ENCODE measurements around the gene LCN10. TPM values are rescaled to one million over a fixed set of nuclear protein-coding genes. Genes with fewer than 3 reads are reported as not detected.

The LCN10 gene
- polyA plus RNA-seq, 4 donors, result 0.47 to 2.0 (median 1.4) TPM

DNA sequence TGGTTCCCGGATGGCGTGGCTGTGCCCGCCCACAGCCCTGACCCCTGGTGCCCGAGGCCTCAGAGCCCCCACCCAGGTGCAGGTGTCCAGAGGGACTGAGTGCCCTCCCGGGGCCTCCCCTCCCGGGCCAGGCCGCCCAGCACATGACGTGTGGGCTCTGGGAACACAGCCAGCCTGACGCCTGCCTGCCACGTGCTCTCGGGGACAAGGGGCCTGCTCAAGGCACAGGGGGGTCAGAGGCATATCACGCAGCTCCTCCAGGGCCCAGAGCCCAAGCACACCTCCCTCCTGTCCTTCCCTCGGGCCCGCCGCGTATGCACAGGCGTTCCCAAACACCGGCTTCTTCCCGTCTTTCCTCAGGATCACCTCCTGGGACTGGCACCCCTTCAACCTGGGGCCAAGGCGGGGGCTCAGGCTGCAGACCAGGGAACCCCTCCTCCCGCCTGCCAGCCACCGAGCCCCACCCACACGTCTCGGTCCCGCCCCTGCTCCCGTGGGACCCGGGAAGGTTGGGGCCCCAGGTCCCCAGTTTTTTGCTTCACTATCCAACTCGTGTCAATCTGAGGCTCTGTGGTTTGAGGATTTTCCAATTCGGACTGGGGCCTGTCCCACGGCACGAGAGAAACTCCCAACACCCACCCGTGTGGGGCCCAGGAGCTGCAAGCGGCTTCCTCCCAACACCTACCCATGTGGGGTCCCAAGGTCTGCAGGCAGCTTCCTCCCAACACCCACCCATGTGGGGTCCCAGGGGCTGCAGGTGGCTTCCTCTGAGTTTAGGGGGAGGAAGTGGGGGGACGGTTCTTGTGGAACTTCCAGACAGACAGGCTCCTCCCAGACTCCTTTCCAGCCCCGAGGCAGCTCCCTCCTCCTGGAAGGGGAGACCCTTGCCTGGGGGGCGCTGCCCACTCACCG is 1.5 kb downstream of the LCN10 start:
- DNase-seq (ENCODE audit: low read depth in 4 of 4, low spot score in 2 of 4), result no peak

DNA sequence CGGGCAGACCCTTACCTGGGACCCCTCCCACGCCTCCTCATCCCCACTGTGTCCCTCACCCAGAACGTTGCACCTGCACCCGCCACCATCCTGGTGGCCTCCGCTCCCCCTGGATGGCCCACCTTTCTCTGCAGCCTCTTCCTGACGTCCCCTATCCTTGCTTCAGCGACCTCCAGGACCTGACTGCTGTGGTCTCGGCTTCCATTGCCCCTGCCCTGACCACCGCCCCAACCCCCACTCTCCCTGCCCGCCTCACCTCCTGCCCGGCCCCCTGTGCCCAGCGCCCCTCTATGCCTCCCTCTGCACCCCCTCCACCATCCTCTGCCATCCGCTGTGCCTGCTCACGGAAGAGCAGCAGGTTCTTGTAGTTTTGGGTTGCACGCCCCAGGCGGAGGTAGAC is 2.2 kb downstream of the LCN10 start:
- DNase-seq (ENCODE audit: low read depth in 4 of 4, low spot score in 2 of 4), result no peak

GRCh38 chr9:136740069-136740468 is 2.7 kb downstream of the LCN10 start:
- no peak for DNase-seq (ENCODE audit: low read depth in 4 of 4, low spot score in 2 of 4)

DNA sequence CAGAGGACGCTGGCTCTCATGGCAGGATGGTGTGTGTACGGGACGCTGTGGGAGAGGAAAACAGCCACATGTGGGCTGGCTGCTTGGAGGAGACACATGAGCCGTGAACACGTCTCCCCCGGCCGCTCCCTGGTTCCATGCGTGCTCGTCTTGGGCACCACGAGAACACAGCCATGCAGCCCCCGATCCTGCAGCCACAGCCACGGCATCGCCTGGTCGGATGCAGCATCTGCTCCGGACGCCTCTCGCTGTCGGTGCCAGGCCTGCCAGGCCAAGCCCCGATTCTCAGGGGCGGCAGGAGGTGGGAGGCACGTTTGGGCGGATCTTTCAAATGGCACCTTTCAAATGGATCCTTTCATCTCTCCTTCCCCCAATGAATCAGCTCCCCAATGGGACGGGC is 3.2 kb downstream of the LCN10 start:
- no peak for DNase-seq (ENCODE audit: low read depth in 4 of 4, low spot score in 2 of 4)

GRCh38 chr9:136738960-136739359 is 3.8 kb downstream of the LCN10 start:
- no peak for DNase-seq (ENCODE audit: low read depth in 4 of 4, low spot score in 2 of 4)

- no peak for DNase-seq (ENCODE audit: low read depth in 4 of 4, low spot score in 2 of 4)
Measured at GRCh38 chr9:136735812-136736480, 6.8 kb downstream of the LCN10 start.

- DNase-seq (ENCODE audit: low read depth in 4 of 4, low spot score in 2 of 4), result no peak
Measured at GRCh38 chr9:136734837-136735496, 7.8 kb downstream of the LCN10 start.

GRCh38 chr9:136733611-136734010 is 9.1 kb downstream of the LCN10 start:
- DNase-seq (ENCODE audit: low read depth in 4 of 4, low spot score in 2 of 4), result no peak

GRCh38 chr9:136732444-136733178 is 10.1 kb downstream of the LCN10 start:
- DNase-seq (ENCODE audit: low read depth in 4 of 4, low spot score in 2 of 4), result no peak

DNA sequence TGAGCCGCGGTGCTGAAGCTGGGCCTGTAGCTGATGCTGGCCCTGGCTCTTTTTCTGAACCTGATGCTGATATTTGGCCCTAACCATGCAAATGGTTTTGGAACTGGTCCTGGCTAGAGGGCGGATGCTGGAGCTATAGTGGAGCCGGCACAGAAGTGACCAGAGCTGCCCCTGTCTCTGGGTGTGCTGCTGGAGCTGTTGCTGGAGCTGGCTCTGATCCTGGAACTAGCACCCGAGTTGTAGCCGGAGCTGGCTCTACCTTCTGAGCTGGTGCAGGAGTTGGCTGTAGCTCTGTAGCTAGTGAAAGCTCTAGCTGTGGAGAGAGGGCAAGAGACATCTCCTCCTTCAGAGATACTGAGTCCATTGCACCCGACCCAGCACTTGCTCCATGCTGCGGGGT is 12.8 kb downstream of the LCN10 start:
- DNase-seq (ENCODE audit: low read depth in 4 of 4, low spot score in 2 of 4), result no peak

- no peak for DNase-seq (ENCODE audit: low read depth in 4 of 4, low spot score in 2 of 4)
Measured at GRCh38 chr9:136729144-136729543, 13.6 kb downstream of the LCN10 start.

- DNase-seq (ENCODE audit: low read depth in 4 of 4, low spot score in 2 of 4), result no peak
Measured at GRCh38 chr9:136728548-136729123, 14.1 kb downstream of the LCN10 start.

GRCh38 chr9:136728080-136728547 is 14.6 kb downstream of the LCN10 start:
- peak in 2 of 4 donors; percentile 72 to 77 for DNase-seq (ENCODE audit: low read depth in 4 of 4, low spot score in 2 of 4)

DNA sequence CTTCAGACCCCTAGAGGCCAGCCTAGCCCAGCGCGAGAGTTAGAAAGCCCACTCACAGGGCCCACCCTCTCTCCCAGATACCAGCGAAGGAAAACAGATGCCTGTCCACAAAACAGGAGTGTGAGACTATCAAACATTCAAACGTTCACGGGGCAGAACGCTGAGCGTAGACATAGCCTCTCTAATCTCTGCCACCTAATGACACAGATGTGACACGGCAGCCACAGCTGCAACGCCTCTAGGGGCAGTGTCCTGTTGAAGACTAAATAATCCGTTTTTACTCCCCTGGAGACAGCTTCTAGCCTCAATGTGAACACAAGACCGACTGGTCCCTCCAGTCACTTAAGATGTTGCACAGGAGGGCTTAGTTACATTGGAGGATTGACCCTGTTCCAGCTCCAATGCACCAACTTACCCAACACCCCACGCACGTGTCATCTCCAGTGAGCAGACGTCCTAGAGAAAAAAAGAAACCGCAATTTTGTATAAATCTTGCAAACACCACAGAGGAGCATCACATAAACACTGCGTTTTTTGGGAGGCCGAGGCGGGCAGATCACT is 16.0 kb downstream of the LCN10 start:
- no peak for DNase-seq (ENCODE audit: low read depth in 4 of 4, low spot score in 2 of 4)

- DNase-seq (ENCODE audit: low read depth in 4 of 4, low spot score in 2 of 4), result no peak
Measured at GRCh38 chr9:136726118-136726517, 16.6 kb downstream of the LCN10 start.

GRCh38 chr9:136725612-136726011 is 17.1 kb downstream of the LCN10 start:
- DNase-seq (ENCODE audit: low read depth in 4 of 4, low spot score in 2 of 4), result no peak

DNA sequence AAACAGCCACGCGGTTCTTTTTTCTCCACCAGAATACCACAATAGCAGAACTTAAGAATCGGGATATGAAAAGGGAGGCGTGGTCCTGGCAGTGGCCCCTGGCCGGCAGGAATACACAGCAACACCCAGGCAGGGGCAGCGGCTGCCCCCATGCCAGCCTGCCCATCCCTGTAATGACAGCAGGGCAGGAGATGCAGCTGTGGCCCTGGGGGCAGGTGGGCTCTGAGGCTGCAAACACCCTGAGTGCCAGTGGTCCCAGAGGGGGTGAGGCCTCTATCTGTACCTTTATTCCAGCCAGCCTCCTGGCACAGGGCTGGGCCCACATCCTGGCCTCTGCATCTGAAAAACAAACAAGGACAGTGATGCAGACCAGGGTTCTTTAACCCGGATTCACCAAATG is 18.0 kb downstream of the LCN10 start:
- DNase-seq (ENCODE audit: low read depth in 4 of 4, low spot score in 2 of 4), result no peak

DNA sequence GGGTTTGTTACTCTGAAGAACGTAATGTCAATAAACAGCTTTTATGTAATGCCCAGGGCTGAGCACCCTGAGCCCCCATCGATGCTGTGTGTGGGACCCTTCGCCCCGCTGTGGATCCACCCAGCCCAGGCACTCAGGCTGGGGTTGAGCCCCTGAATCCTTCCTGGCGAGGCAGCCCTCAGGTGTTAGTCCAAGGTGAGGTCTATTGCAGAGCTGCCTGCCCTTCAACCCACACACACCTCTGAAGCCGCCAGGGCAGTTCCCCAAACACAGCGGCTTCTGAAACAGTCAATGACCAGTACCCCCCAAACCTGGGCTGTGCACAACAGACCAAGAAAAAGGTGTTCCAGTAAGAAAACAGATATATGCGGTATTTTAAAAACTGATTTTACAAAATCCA is 18.8 kb downstream of the LCN10 start:
- no peak for DNase-seq (ENCODE audit: low read depth in 4 of 4, low spot score in 2 of 4)

DNA sequence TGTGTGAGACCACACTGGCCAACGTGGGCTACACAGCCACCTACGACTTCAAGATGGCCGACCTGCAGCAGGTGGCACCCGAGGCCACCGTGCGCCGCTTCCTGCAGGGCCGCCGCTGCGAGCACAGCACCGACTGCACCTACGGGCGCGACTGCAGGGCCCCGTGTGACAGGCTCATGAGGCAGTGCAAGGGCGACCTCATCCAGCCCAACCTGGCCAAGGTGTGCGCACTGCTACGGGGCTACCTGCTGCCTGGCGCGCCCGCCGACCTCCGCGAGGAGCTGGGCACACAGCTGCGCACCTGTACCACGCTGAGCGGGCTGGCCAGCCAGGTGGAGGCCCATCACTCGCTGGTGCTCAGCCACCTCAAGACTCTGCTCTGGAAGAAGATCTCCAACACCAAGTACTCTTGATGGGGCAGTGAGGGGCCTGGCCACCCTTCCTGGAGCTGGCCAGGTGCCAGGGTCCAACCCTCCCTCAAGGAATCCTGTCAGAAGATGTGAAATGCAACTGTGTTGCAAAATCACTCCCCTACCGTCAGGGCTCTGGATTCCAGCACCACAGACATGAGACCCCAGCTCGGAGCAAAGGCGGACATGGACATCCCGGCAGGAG is 19.3 kb downstream of the LCN10 start:
- no peak for DNase-seq (ENCODE audit: low read depth in 4 of 4, low spot score in 2 of 4)

DNA sequence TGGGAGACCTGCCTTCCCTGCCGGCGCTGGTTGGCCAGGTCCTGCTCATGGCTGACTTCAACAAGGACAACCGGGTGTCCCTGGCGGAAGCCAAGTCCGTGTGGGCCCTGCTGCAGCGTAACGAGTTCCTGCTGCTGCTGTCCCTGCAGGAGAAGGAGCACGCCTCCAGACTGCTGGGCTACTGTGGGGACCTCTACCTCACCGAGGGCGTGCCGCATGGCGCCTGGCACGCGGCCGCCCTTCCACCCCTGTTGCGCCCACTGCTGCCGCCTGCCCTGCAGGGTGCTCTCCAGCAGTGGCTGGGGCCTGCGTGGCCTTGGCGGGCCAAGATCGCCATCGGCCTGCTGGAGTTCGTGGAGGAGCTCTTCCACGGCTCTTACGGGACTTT is 19.8 kb downstream of the LCN10 start:
- DNase-seq (ENCODE audit: low read depth in 4 of 4, low spot score in 2 of 4), result no peak

All from left renal cortex interstitium (tissue), 4 donors.